GM19455 (cell line): Measurements from ENCODE around the gene JAM3.

Experiments
- ATAC-seq: cut with Tn5 transposase; IDR thresholded peaks from one replicate; pipeline ENCODE4 v1.9.1; 2021; ENCODE audit not compliant: unreplicated experiment

Gene JAM3

DNA sequence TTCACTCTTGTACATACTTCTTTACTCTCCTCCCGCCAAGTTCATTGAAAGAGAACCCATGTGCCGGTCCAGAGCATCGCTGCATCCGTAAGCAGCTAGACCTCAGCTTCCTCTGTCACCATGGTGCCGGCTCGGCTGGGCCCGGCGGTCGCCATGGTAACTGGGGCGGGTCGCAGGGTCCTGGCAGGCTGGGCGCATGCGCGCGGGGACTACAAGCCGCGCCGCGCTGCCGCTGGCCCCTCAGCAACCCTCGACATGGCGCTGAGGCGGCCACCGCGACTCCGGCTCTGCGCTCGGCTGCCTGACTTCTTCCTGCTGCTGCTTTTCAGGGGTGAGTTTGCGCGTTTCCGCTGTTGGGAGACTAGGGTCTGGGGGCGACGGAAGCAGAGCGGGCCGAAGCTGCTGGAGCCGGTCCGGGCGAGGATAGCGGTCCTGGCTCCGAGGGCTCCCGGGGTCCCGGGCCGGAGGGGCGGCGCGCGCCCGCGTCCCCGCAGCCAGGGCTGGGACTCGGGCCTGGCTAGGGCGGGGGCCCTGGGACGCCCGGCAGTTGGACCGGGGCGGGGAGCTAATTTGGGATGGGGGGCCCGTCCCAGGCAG is at the start of gene JAM3:
TSS of gene JAM3 (plus strand) at position 244 of the 597 bp plus-strand sequence. CDS start at position 256, 12 bp downstream.
- peak; percentile 74 for ATAC-seq

DNA sequence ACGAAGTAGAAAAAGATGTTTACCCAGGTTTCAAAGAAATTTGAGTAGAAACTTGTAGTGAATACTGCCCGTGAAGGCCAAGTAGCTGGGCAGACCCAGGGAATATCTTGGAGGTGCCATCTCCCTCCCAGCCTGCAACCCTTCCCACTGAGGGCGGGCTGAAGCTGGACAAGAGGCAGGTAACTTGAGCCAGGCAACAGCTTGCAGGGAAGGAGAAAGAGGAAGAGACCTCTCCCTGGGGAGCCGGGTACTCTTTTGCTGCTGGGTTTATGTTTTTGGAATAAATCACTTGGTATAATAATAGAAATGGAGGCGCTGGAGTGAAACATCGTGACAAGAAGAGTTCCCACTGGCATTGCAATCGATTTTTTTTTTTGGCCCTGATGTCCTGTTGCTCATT is 49.4 kb upstream of the JAM3 start:
- ATAC-seq = no peak

DNA sequence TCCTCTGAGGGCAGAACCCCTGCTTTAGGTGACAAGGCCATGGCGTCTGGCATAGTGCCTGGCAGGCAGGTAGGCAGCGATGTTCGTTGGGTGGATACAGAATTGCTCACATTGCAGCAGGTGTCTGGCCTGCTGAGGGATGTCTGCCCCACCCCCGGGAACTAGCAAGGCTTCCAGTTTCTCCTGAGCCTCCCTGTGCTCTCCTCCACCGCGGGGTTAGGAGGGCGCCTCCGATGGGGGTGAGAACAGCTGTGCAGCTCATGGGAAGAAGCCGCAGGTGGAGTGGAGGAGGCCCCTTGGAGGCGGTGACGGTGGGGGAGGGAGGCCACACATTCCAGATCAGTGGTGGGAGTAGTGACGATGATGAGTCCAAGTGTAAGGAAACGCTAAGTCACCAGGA is 48.3 kb upstream of the JAM3 start:
- no peak for ATAC-seq

DNA sequence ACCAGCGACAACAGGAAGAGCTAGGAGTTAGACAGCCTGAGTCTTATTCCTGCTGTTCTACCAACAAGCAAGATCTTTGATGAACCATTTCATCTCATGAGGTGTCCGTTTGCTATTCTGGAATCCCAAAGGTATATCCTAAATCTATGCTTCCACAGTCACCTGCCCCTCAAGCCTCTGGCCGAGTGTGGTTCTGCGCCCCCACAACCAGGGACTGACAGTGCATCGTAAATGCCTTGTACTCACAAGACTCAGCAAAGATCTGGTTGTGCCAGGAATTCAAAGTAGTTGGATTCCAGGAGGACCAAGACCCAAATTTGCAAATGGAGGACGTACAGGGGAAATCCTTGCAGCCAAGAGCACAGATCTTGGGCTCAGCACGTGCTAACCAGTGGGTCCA is 47.5 kb upstream of the JAM3 start:
- no peak for ATAC-seq

DNA sequence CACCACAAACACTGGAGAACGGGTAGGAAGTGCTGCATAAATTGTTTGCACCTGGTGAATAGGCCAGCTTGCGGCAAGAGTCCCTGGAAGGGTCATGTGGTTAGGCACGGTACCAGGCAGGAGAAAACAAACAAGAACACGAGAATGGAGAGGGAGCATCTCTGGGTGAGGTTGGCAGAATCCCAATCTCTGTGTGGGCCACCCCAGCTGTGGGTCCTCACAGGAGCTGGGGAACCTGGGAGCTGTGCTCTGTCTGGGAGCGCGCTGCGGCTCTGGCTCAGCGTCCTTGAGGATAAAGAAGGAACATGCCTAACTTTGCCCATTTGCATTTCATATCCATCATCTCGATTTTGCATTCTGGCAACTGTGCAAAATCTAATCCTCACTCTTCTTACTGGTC is 46.1 kb upstream of the JAM3 start:
- ATAC-seq = no peak

DNA sequence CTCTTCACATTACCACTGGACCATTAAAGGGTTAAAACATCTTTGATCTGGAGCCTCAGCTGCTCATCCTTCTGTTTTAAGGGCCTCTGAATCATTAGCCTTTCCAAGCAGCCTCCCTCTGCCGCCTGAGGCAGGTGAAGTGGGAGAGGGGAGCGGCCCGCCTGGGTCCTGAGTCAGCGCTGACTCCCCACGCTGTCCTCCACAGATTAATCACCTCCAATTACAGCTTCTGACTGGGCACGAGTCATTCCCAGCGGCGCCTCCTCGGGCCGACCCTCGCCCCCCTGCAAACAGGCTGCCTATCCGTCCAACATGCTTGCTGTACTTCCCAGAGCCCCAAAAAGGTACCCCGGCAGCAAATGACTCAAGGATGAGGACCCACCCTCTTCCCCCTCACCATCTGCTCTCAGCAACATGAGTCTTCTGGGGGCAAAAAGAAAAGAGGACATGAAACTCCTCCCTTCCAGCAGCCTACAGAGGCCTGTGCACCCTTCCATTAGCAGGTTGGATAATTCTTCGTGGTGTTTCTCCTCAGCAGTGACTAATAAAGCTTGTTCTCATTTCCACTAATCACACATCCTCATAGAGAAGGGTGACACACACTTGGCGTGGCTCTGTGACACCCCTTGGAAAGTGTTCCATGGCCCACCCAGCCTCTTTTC is 44.3 kb upstream of the JAM3 start:
- no peak for ATAC-seq

DNA sequence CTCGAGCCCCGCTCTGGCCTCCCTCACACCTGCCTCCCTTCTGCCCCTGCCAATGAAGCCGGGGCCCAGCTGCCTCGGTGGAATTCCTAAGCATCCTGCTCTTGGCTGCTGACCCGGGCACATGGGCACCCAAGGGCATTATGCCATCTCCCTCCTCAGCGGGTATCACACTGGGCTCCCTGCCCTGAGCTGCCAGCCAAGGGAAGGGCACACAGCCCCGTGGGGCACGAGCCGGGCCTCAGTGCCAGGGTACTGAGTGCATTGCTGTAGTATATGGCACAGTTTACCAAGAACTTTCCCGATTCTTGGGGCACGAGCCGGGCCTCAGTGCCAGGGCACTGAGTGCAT is 43.8 kb upstream of the JAM3 start:
- ATAC-seq = no peak

DNA sequence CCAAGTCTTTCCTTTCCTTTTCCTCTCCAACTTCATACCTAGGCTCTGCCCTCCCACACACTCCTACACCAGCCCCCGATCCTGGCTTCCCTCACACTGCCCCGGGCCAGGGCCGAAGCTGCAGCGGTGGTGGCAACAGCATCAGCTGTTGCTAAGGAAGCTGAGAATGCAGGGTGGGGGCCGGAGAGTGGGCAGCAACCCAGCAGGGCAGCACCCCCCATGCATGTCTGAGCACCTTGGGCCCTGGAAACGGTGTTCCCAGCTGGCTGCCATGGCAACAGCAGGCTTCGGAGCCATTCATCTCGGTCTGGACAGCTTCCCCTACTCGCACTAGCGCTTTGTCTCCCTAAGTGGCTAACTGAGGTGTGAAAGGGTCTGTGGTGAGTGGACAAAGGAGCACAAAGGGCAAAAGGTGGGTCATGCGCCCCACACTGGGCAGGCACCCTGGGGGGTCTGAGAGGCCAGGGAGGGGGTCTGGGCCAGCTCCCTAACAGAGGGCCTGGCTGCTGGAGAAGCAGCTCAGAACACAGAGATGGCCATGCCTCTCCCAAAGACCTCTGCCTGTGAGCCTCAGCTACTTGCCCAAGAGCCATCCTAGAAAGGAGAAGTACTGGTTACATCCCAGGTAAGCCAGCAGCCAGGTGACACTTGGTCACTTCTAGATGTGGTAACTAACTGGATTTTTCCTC is 42.1 kb upstream of the JAM3 start:
- ATAC-seq = no peak

DNA sequence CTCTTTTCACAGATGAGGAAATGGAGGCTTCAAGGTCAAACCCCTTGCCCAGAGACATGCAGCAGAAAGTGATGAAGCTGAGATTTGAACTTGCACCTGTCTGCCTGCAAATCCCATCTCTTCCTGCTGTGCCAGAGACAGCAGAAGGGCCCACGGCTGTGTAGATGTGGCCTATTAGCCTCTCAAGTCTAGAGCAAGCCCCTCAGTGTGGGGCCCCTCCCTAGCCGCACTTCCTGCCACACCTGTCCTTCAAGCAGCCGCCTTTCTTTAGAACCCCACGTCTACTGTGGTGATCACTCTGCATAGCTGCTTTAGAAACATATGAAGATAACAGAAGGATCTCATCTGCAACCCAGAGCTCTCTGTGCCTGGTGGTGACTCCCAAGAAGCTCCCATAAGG is 41.2 kb upstream of the JAM3 start:
- ATAC-seq = no peak

DNA sequence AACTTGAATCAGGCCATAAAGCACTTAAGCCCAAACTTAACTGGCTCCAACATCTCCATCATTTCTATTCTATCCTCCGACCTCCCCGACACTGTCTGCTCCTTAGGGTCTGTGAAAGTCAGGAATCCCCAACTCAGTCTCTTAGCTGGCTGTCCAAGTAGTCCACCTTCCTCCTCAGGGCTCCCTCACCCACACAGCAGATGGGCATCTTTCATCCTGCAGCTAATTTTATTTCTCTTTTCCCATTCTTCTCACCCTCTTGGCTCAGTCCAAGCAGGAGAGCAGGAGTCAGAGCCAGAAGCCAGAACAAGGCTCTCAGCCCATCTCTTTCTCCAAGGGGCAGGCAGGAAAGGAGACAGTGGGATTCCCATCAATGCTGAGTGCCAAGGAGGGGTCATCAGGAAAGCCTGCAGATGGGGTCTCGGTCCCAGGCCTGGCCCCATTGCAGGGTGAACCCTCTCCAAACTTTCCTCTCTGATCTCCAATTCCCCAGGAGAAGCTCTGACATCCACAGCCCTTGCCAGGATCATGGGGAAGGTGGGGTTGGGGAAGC is 40.4 kb upstream of the JAM3 start:
- no peak for ATAC-seq

DNA sequence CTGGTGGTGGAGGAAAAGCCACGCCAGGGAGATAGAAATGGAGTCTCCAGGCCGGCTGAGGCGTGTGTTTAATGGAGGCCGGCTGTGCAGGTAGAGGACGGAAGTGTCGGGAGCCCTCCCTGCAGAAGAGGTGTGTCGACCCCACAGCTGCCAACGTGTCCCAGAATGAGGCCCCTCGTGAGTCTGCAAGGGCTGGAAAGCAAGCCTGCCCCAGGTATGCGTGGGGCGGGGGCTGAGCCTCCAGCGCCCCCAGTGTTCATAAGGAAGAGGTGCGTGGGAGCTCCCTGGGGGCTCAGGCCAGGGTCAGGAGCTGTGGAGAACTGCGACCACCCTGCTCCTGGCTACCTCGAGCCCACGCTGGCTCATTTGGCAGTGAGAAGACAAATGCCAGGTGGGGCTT is 38.0 kb upstream of the JAM3 start:
- ATAC-seq = no peak

DNA sequence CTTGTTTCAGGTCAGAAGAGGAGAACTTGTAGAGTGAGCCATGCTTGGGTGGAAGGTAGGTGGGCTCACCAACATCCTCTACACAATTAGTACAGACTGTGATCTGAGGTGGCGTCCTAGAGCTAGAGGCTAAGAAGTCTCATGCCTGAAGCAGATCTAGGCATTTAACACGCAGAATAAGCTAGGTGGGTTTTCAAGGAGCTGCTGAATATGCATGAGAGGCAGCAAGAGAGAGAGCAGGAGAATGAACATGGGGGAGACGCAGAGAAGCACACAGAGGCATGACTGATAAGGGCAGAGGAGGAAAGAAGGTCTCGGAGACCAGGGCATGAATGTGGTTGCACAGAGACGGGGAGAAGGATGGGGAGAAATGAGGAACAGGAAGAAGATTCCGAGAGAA is 36.8 kb upstream of the JAM3 start:
- ATAC-seq = no peak

DNA sequence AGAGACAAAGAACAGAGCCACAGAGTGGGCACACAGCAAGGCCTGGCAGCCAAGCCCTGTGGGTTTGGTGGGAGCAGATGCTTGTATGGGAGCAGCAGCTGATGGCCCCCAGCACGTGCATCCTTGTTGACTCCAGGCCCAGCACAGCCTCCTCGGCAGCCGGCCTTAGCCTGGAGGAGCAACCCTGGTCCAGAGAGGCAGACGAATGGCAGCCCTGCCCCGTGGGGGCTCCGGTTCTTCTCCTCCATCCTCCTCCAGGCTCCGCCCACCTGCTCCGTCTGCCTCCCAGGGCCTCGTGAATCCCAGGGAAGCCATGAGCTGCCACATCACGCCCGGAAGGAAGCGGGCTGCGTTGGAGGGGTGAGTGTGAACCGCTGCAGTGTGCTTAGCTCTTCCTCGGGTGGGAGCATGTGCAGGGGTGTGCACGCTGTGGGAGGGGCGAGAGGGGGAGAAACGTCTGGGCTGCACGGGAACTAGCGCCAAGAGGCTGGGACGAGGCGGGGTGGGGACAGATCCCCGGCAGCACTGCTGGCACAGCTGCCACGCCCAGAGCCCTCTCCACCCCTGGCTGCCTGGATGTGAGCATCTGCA is 36.3 kb upstream of the JAM3 start:
- ATAC-seq = no peak

DNA sequence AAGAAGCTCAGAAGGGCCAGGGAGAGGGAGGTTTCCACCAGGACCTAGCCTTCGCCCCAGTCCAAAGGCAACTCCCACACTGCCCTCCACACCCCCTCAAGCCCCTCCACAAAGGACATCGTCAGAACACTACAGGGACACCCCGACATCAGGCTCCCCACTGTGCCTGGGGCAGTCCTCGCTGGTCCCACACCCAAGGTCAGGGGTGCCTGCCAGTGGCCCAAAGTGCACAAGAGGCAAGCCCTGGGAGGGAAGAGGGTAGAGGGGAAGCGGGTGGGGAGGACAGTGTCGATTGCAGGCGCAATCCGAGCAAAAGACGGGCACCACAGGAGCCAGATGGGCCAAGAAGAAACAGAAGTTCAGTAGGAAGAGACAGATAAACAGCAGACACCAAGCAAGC is 35.6 kb upstream of the JAM3 start:
- no peak for ATAC-seq

DNA sequence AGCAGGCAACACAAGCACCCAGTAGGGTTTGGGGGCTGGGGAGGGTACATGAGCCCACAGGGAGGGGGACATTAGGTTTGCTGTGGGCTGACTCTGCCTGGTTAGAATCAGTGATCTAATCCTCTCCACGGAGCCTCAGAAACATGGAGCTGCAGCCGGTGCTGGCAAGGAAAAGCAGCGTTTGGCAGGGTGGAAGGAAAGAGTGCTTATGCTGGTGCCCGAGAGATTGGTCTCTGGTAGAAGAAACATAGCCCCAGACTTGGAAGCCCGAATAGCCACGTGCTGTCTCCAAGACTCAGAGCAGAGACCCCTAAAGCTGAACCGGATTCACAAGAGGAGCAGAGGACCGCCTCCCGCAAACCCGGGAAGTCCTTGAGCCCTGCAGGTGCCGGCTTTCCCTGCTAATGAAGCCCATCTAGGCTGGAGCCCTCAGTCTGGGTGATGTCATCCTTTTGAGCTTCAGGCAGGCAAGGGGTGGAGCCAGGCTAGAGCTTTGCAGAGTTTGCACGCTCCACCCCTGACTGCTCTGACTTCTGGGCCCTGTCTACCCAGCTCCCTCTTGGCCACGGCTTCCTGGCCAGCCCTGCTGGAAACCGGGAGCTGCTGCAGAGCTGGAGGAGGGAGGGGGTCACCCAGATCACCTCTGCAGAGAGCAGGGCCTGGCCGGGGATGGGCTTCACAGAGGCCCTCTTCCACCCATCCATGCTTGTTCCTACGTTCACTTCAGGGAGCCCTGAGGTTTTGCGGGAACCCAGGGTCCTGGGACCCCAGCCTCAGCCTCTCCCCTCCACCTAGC is 35.0 kb upstream of the JAM3 start:
- peak; percentile 54 for ATAC-seq

DNA sequence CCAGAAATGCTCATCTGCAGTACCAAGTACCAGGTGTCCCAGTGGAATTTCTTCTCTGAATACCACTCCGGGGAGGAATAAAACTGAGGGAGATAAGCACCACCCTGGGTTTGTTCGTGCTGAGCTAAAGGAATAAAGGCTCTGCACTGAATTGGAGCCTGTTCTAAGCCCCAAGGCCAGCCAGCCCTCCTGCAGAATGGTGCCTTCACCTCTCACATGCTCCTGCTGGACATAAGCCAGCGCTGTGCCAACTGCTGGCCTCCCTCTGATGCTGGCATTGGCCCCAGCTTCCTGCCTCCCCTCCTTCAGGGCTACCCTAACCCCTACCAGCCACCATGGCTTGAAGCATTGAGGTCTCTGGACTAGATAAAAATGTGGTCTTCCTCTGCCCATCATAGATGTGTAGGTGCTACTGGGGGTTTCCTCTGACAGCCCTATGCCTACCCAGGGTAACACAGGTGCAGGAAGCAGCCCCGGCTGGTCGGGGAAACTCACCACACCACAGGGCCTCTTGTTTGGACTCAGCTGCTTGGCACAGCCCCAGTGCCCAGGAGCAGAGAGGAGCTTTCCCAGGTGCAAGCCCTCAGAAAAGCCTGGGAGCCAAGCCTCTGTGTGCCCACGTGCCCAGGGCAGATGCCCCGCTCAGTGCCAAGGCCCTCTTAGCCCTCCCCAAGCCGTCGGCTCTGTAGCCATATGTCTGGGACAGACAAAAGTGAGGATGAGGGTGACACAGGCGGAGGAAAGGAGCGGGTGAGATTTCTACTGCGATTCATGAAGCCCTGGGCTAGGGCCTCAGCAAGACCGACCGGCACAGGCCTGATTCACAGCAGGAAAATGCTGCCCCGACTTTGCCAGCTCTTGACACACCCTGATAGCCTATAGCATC is 34.1 kb upstream of the JAM3 start:
- no peak for ATAC-seq

DNA sequence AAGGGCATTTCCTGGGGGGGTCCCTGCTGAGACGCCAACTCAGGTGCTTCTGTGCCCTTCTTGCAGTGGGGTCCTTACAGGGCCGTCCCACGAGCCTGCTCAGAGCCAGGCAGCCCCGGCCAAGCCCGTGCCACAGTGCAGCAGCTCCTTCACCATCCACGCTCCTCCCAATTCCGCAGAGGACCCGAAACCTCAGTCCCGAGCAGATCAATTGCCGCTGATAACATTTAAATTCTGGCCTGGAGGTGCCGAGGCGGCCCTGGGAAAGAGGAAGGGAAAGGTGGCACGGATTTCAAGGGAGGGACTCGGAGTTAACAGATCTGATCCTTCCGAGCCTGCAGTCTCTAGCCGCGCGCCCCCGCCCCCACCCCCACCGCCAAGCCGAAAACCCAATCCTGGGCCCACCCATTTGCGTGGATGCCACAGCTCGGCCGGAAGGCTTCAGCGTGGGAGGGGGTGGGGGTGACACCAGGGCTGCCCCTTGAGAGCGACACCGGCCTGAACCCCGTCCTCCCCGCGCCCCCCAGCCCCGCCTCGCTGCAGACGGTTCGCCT is 32.3 kb upstream of the JAM3 start:
- no peak for ATAC-seq

DNA sequence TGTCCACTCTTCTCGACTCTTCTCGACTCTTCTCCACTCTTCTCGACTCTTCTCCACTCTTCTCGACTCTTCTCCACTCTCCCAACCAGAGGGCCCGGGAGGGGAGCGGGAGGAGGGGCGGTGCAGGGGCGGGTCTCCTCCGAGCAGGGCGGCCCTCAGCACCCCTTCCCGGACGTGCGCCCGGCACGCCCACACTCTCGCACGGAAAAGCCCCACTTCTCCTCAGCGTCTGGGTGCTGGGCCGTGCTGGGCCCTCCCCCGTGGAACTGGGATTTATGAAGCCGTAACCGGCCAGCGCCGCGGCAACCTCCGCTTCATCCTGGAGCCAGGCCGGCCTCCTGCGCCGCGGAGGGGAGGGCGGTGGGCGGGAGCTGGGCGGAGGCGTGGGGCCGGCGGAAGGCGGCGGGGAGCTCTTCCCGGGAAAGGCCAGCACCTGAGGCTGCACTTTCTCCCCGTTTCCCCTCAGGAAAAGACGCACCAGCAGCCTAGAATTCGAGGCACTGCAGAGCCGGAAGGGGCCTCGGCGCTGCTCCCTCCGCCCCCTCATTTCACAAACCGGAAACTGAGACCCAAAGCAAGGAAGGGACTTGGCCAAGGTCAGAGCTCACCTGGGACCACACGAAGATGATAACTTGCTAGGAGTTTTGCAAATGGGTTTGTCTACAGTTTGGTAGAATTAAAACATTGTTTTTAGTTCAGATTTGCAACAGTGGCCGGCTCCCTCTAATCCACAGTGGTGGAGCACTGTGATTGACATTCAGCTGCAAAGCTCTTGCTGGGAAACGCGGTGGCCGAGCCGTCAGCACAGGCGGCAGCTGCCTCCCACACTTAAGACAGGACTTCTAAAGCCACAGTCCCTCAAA is 31.6 kb upstream of the JAM3 start:
- peak; percentile 68 for ATAC-seq

DNA sequence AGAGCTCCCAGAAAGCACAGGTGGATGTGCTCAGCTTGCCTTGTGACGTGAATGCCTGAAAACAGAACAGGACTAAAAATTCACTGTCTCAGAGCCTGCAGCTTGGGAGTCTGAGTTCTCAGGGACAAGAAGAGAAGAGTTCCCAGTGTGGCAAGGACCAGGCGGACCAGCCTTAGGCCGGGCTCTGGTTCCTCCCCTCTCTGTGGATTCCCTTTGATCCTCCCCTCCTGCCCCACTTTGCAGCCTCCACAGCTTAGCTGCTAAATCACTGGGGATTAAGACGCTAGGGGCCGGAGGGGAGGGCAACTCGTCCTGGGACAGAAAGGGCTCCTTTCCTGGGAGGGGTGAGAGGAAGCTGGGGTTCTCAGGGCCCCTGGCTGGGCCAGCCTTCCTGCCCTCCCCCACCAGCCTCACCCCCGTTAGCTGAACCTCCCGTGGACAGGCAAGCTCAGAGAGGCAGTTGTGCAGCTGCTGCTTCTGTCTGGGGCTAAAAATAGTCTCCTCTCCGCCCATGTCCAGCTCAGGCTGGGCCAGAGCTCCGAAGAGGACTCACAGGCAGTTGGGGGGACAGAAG is 29.9 kb upstream of the JAM3 start:
- ATAC-seq = no peak
